ENCODE data around the gene MYRIP.

The MYRIP gene

GRCh38 chr3:40237159-40237558 is 427.8 kb downstream of the MYRIP start:
- no peak overlapping the region for H2BK5ac ChIP-seq (ENCODE audit: low read length)
- no peak overlapping the region for H3K4me2 ChIP-seq (ENCODE audit: insufficient read depth, low read length, poor library complexity, severe bottlenecking)
- H3K18ac ChIP-seq (ENCODE audit: low read length) = no peak overlapping the region
- H3K36me3 ChIP-seq (replicated peaks in 1 of 2; ENCODE audit: control insufficient read depth in 2 of 2, insufficient read depth in 2 of 2, low read length in 2 of 2) = no peaks in the 10 kb centered on the region
- no peaks in the 10 kb centered on the region for H3K27me3 ChIP-seq (ENCODE audit: control insufficient read depth in 3 of 3, insufficient read depth in 3 of 3, low read depth in 1 of 3, low read length in 3 of 3)
- no peaks in the 10 kb centered on the region for H3K79me1 ChIP-seq (ENCODE audit: low read depth, low read length)
- no peak overlapping the region for H3K4ac ChIP-seq (ENCODE audit: low read length)
- H2AFZ ChIP-seq (ENCODE audit: low read length) = peak overlapping the region; percentile 7
- no peak overlapping the region for H4K8ac ChIP-seq (ENCODE audit: low read depth, low read length)
- no peak overlapping the region for H2BK15ac ChIP-seq (ENCODE audit: low read length)
- no peak overlapping the region for H3K23ac ChIP-seq (ENCODE audit: low read depth, low read length, poor library complexity)
- DNase-seq (ENCODE audit: low spot score) = no peak
- H3K9me3 ChIP-seq (replicated peaks in 1 of 2; ENCODE audit: control insufficient read depth in 2 of 2, insufficient read depth in 1 of 2, low read depth in 1 of 2, low read length in 2 of 2) = peaks cover 1 to 3% of the 10 kb centered on the region in 2 donors
- H3K4me3 ChIP-seq (ENCODE audit: low read length in 2 of 2) = no peak overlapping the region
- H3K14ac ChIP-seq (ENCODE audit: low read length) = no peak overlapping the region
- H3K4me1 ChIP-seq (ENCODE audit: control insufficient read depth in 2 of 2, insufficient read depth in 1 of 2, low read depth in 1 of 2, low read length in 2 of 2) = peaks cover 0 to 3% of the 10 kb centered on the region in 2 donors
- H3K27ac ChIP-seq (replicated peaks; ENCODE audit: low read length) = no peak overlapping the region
- no CpG with 5 or more reads among the region's 1 CpG for WGBS, 2 donors (ENCODE audit: extremely low coverage in 2 of 2, insufficient read length in 2 of 2, insufficient replicate concordance in 1 of 2)
- H4K91ac ChIP-seq (ENCODE audit: low read depth, low read length, poor library complexity) = no peak overlapping the region
- H2BK120ac ChIP-seq (ENCODE audit: low read depth, low read length) = no peak overlapping the region
- no peak overlapping the region for H3K9ac ChIP-seq (ENCODE audit: low read depth, low read length, poor library complexity)
- H2AK5ac ChIP-seq (ENCODE audit: low read depth, low read length) = no peak overlapping the region
- H2BK12ac ChIP-seq (ENCODE audit: low read length) = no peak overlapping the region

- H3K4me2 ChIP-seq (ENCODE audit: insufficient read depth, low read length, poor library complexity, severe bottlenecking) = peak overlapping the region; percentile 28
- H2BK5ac ChIP-seq (ENCODE audit: low read length) = no peak overlapping the region
- H2AK5ac ChIP-seq (ENCODE audit: low read depth, low read length) = no peak overlapping the region
- H2BK15ac ChIP-seq (ENCODE audit: low read length) = no peak overlapping the region
- H3K27ac ChIP-seq (replicated peaks; ENCODE audit: low read length) = no peak overlapping the region
- no peaks in the 10 kb centered on the region for H3K27me3 ChIP-seq (ENCODE audit: control insufficient read depth in 3 of 3, insufficient read depth in 3 of 3, low read depth in 1 of 3, low read length in 3 of 3)
- peak overlapping the region; percentile 86 for H2AFZ ChIP-seq (ENCODE audit: low read length)
- H3K4me1 ChIP-seq (ENCODE audit: control insufficient read depth in 2 of 2, insufficient read depth in 1 of 2, low read depth in 1 of 2, low read length in 2 of 2) = peaks cover 0 to 3% of the 10 kb centered on the region in 2 donors
- H3K36me3 ChIP-seq (replicated peaks in 1 of 2; ENCODE audit: control insufficient read depth in 2 of 2, insufficient read depth in 2 of 2, low read length in 2 of 2) = no peaks in the 10 kb centered on the region
- peak overlapping the region in 1 of 2 donors; percentile 8 for H3K4me3 ChIP-seq (ENCODE audit: low read length in 2 of 2)
- H3K79me1 ChIP-seq (ENCODE audit: low read depth, low read length) = no peaks in the 10 kb centered on the region
- no peak overlapping the region for H3K23ac ChIP-seq (ENCODE audit: low read depth, low read length, poor library complexity)
- no peak overlapping the region for H3K9ac ChIP-seq (ENCODE audit: low read depth, low read length, poor library complexity)
- no peak overlapping the region for H3K14ac ChIP-seq (ENCODE audit: low read length)
- H2BK120ac ChIP-seq (ENCODE audit: low read depth, low read length) = no peak overlapping the region
- no peak overlapping the region for H4K8ac ChIP-seq (ENCODE audit: low read depth, low read length)
- no peak overlapping the region for H3K18ac ChIP-seq (ENCODE audit: low read length)
- peaks cover 1 to 3% of the 10 kb centered on the region in 2 donors for H3K9me3 ChIP-seq (replicated peaks in 1 of 2; ENCODE audit: control insufficient read depth in 2 of 2, insufficient read depth in 1 of 2, low read depth in 1 of 2, low read length in 2 of 2)
- no peak overlapping the region for H4K91ac ChIP-seq (ENCODE audit: low read depth, low read length, poor library complexity)
- no CpG with 5 or more reads among the region's 8 CpGs for WGBS, 2 donors (ENCODE audit: extremely low coverage in 2 of 2, insufficient read length in 2 of 2, insufficient replicate concordance in 1 of 2)
- H3K4ac ChIP-seq (ENCODE audit: low read length) = no peak overlapping the region
- peak; percentile 27 for DNase-seq (ENCODE audit: low spot score)
- no peak overlapping the region for H2BK12ac ChIP-seq (ENCODE audit: low read length)
Observed at GRCh38 chr3:40237889-40238571, 428.6 kb downstream of the MYRIP start.

GRCh38 chr3:40240921-40241320 is 431.5 kb downstream of the MYRIP start:
- Histone ChIP-seq H4K91ac (ENCODE audit: low read depth, low read length, poor library complexity) (no peak overlapping the region), H3K18ac (ENCODE audit: low read length) (no peak overlapping the region), H3K4me3 (ENCODE audit: low read length in 2 of 2) (no peak overlapping the region), H2AK5ac (ENCODE audit: low read depth, low read length) (no peak overlapping the region), H3K9ac (ENCODE audit: low read depth, low read length, poor library complexity) (no peak overlapping the region), H4K8ac (ENCODE audit: low read depth, low read length) (no peak overlapping the region), H3K36me3 (replicated peaks in 1 of 2; ENCODE audit: control insufficient read depth in 2 of 2, insufficient read depth in 2 of 2, low read length in 2 of 2) (no peaks in the 10 kb centered on the region), H3K4me1 (ENCODE audit: control insufficient read depth in 2 of 2, insufficient read depth in 1 of 2, low read depth in 1 of 2, low read length in 2 of 2) (peaks cover 0 to 3% of the 10 kb centered on the region in 2 donors), H2AFZ (ENCODE audit: low read length) (no peak overlapping the region), H3K14ac (ENCODE audit: low read length) (no peak overlapping the region), H2BK12ac (ENCODE audit: low read length) (no peak overlapping the region), H3K4me2 (ENCODE audit: insufficient read depth, low read length, poor library complexity, severe bottlenecking) (no peak overlapping the region), H3K27ac (replicated peaks; ENCODE audit: low read length) (no peak overlapping the region), H2BK120ac (ENCODE audit: low read depth, low read length) (no peak overlapping the region), H3K27me3 (ENCODE audit: control insufficient read depth in 3 of 3, insufficient read depth in 3 of 3, low read depth in 1 of 3, low read length in 3 of 3) (no peaks in the 10 kb centered on the region), H2BK5ac (ENCODE audit: low read length) (no peak overlapping the region), H3K79me1 (ENCODE audit: low read depth, low read length) (no peaks in the 10 kb centered on the region), H3K23ac (ENCODE audit: low read depth, low read length, poor library complexity) (no peak overlapping the region), H3K4ac (ENCODE audit: low read length) (no peak overlapping the region), H3K9me3 (replicated peaks in 1 of 2; ENCODE audit: control insufficient read depth in 2 of 2, insufficient read depth in 1 of 2, low read depth in 1 of 2, low read length in 2 of 2) (peaks cover 0 to 3% of the 10 kb centered on the region in 2 donors), H2BK15ac (ENCODE audit: low read length) (no peak overlapping the region)
- WGBS, 2 donors (ENCODE audit: extremely low coverage in 2 of 2, insufficient read length in 2 of 2, insufficient replicate concordance in 1 of 2) = no CpG with 5 or more reads among the region's 1 CpG
- DNase-seq (ENCODE audit: low spot score) = no peak

- no peak for DNase-seq (ENCODE audit: low spot score)
- H3K36me3 ChIP-seq (replicated peaks in 1 of 2; ENCODE audit: control insufficient read depth in 2 of 2, insufficient read depth in 2 of 2, low read length in 2 of 2) = no peaks in the 10 kb centered on the region
- H3K18ac ChIP-seq (ENCODE audit: low read length) = no peak overlapping the region
- H4K8ac ChIP-seq (ENCODE audit: low read depth, low read length) = no peak overlapping the region
- H2BK120ac ChIP-seq (ENCODE audit: low read depth, low read length) = no peak overlapping the region
- peaks cover 0 to 3% of the 10 kb centered on the region in 2 donors for H3K4me1 ChIP-seq (ENCODE audit: control insufficient read depth in 2 of 2, insufficient read depth in 1 of 2, low read depth in 1 of 2, low read length in 2 of 2)
- H2BK5ac ChIP-seq (ENCODE audit: low read length) = no peak overlapping the region
- no peak overlapping the region for H2BK12ac ChIP-seq (ENCODE audit: low read length)
- no peak overlapping the region for H3K9ac ChIP-seq (ENCODE audit: low read depth, low read length, poor library complexity)
- H3K14ac ChIP-seq (ENCODE audit: low read length) = no peak overlapping the region
- no peak overlapping the region for H3K4ac ChIP-seq (ENCODE audit: low read length)
- H3K27ac ChIP-seq (replicated peaks; ENCODE audit: low read length) = no peak overlapping the region
- no peak overlapping the region for H2AFZ ChIP-seq (ENCODE audit: low read length)
- H3K9me3 ChIP-seq (replicated peaks in 1 of 2; ENCODE audit: control insufficient read depth in 2 of 2, insufficient read depth in 1 of 2, low read depth in 1 of 2, low read length in 2 of 2) = peaks cover 0 to 3% of the 10 kb centered on the region in 2 donors
- no peak overlapping the region for H2BK15ac ChIP-seq (ENCODE audit: low read length)
- no peak overlapping the region for H3K4me2 ChIP-seq (ENCODE audit: insufficient read depth, low read length, poor library complexity, severe bottlenecking)
- H2AK5ac ChIP-seq (ENCODE audit: low read depth, low read length) = no peak overlapping the region
- no peak overlapping the region for H3K23ac ChIP-seq (ENCODE audit: low read depth, low read length, poor library complexity)
- WGBS, 2 donors (ENCODE audit: extremely low coverage in 2 of 2, insufficient read length in 2 of 2, insufficient replicate concordance in 1 of 2) = no CpG with 5 or more reads among the region's 1 CpG
- H3K27me3 ChIP-seq (ENCODE audit: control insufficient read depth in 3 of 3, insufficient read depth in 3 of 3, low read depth in 1 of 3, low read length in 3 of 3) = no peaks in the 10 kb centered on the region
- H4K91ac ChIP-seq (ENCODE audit: low read depth, low read length, poor library complexity) = no peak overlapping the region
- H3K79me1 ChIP-seq (ENCODE audit: low read depth, low read length) = no peaks in the 10 kb centered on the region
- H3K4me3 ChIP-seq (ENCODE audit: low read length in 2 of 2) = no peak overlapping the region
Observed at GRCh38 chr3:40242216-40242615, 432.8 kb downstream of the MYRIP start.
